H1 (cell line): Measurements from ENCODE around the gene ATG7. TPM values are rescaled to one million over a fixed set of nuclear protein-coding genes. Genes with fewer than 3 reads are reported as not detected.

Source experiments
- CTCF ChIA-PET: fragments of 300-600 bp; sonication (Branson Sonifier 250); formaldehyde crosslinking; loops from one replicate; lab custom pipeline; 2021; ENCODE audit not compliant: partially characterized antibody; lab: Charles Lee
- POLR2A ChIA-PET: fragments of 300-600 bp; sonication (Branson Sonifier 250); formaldehyde crosslinking; loops from one replicate; lab custom pipeline; 2021; ENCODE audit warnings: inconsistent platforms; ENCODE audit not compliant: partially characterized antibody; lab: Charles Lee
- DNase-seq, 2 experiments: peaks; one replicate each; pipeline versions ENCODE4 v3.0.0 to v3.0.0-alpha.2; 2010 to 2022; ENCODE audit warnings: low spot score in 2 of 2, low read depth in 1 of 2, mixed read lengths in 1 of 2
- FAIRE-seq: peaks from 2 replicates; lab custom pipeline; 2011; peaks lifted over from hg19 to GRCh38; lab: Jason Lieb, UNC
- H2AFZ ChIP-seq: 2 replicates; pipeline ENCODE4 v1.8.1; 2012; ENCODE audit warnings: low read length, inconsistent platforms
- H2AK5ac ChIP-seq: 2 replicates; pipeline ENCODE4 v1.6.1; 2013; ENCODE audit warnings: low read depth, low read length
- H2BK120ac ChIP-seq: replicated peaks from 2 replicates; pipeline ENCODE3; 2013; ENCODE audit warnings: low read depth, low read length, inconsistent platforms
- H2BK12ac ChIP-seq: 2 replicates; pipeline ENCODE4 v1.6.1; 2013; ENCODE audit warnings: low read depth, low read length
- H2BK15ac ChIP-seq: 2 replicates; pipeline ENCODE4 v1.6.1; 2013; ENCODE audit warnings: low read length
- H2BK20ac ChIP-seq: 2 replicates; pipeline ENCODE4 v1.6.1; 2013; ENCODE audit warnings: low read length
- H2BK5ac ChIP-seq: 2 replicates; pipeline ENCODE4 v1.6.1; 2013; ENCODE audit warnings: low read depth, low read length
- H3K14ac ChIP-seq: 2 replicates; pipeline ENCODE4 v1.6.1; 2013; ENCODE audit warnings: inconsistent platforms; ENCODE audit not compliant: insufficient read length
- H3K18ac ChIP-seq: 2 replicates; pipeline ENCODE4 v1.6.1; 2013; ENCODE audit warnings: low read length; ENCODE audit errors: extremely low read depth
- H3K23ac ChIP-seq: 2 replicates; pipeline ENCODE4 v1.6.1; 2013; ENCODE audit warnings: inconsistent platforms; ENCODE audit not compliant: insufficient read length
- H3K23me2 ChIP-seq: 2 replicates; pipeline ENCODE4 v1.6.1; 2013; ENCODE audit warnings: low read depth, low read length
- H3K27ac ChIP-seq: 2 replicates; pipeline ENCODE4 v1.6.1; 2011; ENCODE audit warnings: low read depth, low read length, inconsistent platforms
- H3K27me3 ChIP-seq, 4 experiments: replicated peaks in 1 of 4; 1 replicate in 1 of 4; 2 replicates in 3 of 4; pipeline versions ENCODE4 v1.6.1 to v1.8.1; 2011 to 2013; ENCODE audit warnings: low read length in 3 of 4, mild to moderate bottlenecking in 3 of 4, inconsistent platforms in 2 of 4, mixed read lengths in 2 of 4, moderate library complexity in 1 of 4; ENCODE audit not compliant: control insufficient read depth in 3 of 4, insufficient read depth in 3 of 4; ENCODE audit errors: extremely low read depth in 1 of 4
- H3K36me3 ChIP-seq, 4 experiments: 2 replicates each; pipeline versions ENCODE4 v1.6.1 to v1.8.1; 2011 to 2013; ENCODE audit warnings: mild to moderate bottlenecking in 4 of 4, low read length in 3 of 4, moderate library complexity in 2 of 4, control low read depth in 1 of 4, inconsistent platforms in 1 of 4; ENCODE audit not compliant: insufficient read depth in 4 of 4, control insufficient read depth in 2 of 4
- H3K4ac ChIP-seq: replicated peaks from 2 replicates; pipeline ENCODE3; 2013; ENCODE audit warnings: low read length, low read depth, mixed read lengths, inconsistent platforms; ENCODE audit not compliant: insufficient read length
- H3K4me1 ChIP-seq, 4 experiments: replicated peaks in 1 of 4; 1 replicate in 1 of 4; 2 replicates in 3 of 4; pipeline versions ENCODE4 v1.6.1 to v1.8.1; 2011 to 2013; ENCODE audit warnings: low read length in 3 of 4, inconsistent platforms in 2 of 4, mixed read lengths in 1 of 4; ENCODE audit not compliant: insufficient read depth in 4 of 4, control insufficient read depth in 3 of 4
- H3K4me2 ChIP-seq, 2 experiments: 2 replicates each; pipeline versions ENCODE4 v1.6.1 to v1.8.1; 2011 to 2013; ENCODE audit warnings: low read depth in 2 of 2, low read length in 2 of 2, control low read depth in 1 of 2, inconsistent platforms in 1 of 2, mild to moderate bottlenecking in 1 of 2; ENCODE audit not compliant: insufficient read depth in 1 of 2
- H3K4me3 ChIP-seq, 4 experiments: fragments of 200-600, 300-600 bp in 1 of 4; sonication (generic), shearing (Covaris generic), sonication (Bioruptor Twin) in 1 of 4; 2 replicates each; pipeline versions ENCODE4 v1.5.1 to v1.8.1; 2011 to 2016; ENCODE audit warnings: low read length in 4 of 4, low read depth in 3 of 4, control low read depth in 2 of 4, inconsistent platforms in 2 of 4, mild to moderate bottlenecking in 2 of 4, mixed read lengths in 1 of 4, moderate library complexity in 1 of 4; ENCODE audit not compliant: insufficient read depth in 2 of 4; ENCODE audit errors: extremely low read depth in 1 of 4
- H3K56ac ChIP-seq: replicated peaks from 2 replicates; pipeline ENCODE3; 2013; ENCODE audit warnings: low read depth, mild to moderate bottlenecking, mixed read lengths, low read length, inconsistent platforms; ENCODE audit not compliant: insufficient read length
- H3K79me1 ChIP-seq: 2 replicates; pipeline ENCODE4 v1.6.1; 2013; ENCODE audit warnings: low read depth, low read length, control low read depth
- H3K79me2 ChIP-seq, 2 experiments: 2 replicates each; pipeline versions ENCODE4 v1.6.1 to v1.8.1; 2012 to 2013; ENCODE audit warnings: low read length in 2 of 2, mild to moderate bottlenecking in 2 of 2, inconsistent platforms in 1 of 2; ENCODE audit not compliant: insufficient read depth in 2 of 2, control insufficient read depth in 1 of 2
- H3K9ac ChIP-seq, 4 experiments: replicated peaks in 1 of 4; 1 replicate in 1 of 4; 2 replicates in 3 of 4; pipeline versions ENCODE4 v1.6.1 to v1.8.1; 2011 to 2013; ENCODE audit warnings: low read depth in 3 of 4, low read length in 3 of 4, control low read depth in 2 of 4, mild to moderate bottlenecking in 2 of 4, moderate library complexity in 2 of 4, inconsistent platforms in 1 of 4; ENCODE audit errors: extremely low read depth in 1 of 4
- H3K9me3 ChIP-seq, 2 experiments: 2 replicates each; pipeline versions ENCODE4 v1.6.1 to v1.8.1; 2012 to 2013; ENCODE audit warnings: mild to moderate bottlenecking in 2 of 2, moderate library complexity in 2 of 2, control low read depth in 1 of 2, inconsistent platforms in 1 of 2, low read depth in 1 of 2, low read length in 1 of 2, mixed read lengths in 1 of 2; ENCODE audit not compliant: insufficient read depth in 2 of 2
- H4K20me1 ChIP-seq, 2 experiments: replicated peaks in 1 of 2; 2 replicates each; pipeline versions ENCODE3 to v1.8.1; 2011 to 2013; ENCODE audit warnings: inconsistent platforms in 2 of 2, low read length in 2 of 2, mild to moderate bottlenecking in 1 of 2; ENCODE audit not compliant: insufficient read depth in 2 of 2, control insufficient read depth in 1 of 2
- H4K5ac ChIP-seq: 2 replicates; pipeline ENCODE4 v1.6.1; 2013; ENCODE audit warnings: low read length, low read depth, mixed read lengths, inconsistent platforms; ENCODE audit not compliant: insufficient read length
- H4K8ac ChIP-seq: 2 replicates; pipeline ENCODE4 v1.8.0; 2013; ENCODE audit warnings: mild to moderate bottlenecking, moderate library complexity, low read length, inconsistent platforms; ENCODE audit not compliant: insufficient read depth; ENCODE audit errors: extremely low read depth
- H4K91ac ChIP-seq: replicated peaks from 2 replicates; pipeline ENCODE3; 2013; ENCODE audit warnings: low read length, mixed read lengths, inconsistent platforms; ENCODE audit not compliant: insufficient read length
- BRCA1 ChIP-seq: IDR thresholded peaks from 2 replicates; pipeline ENCODE4 v1.6.1; 2012; ENCODE audit warnings: low read depth, low read length, improper control_type of control experiment
- CHD2 ChIP-seq: IDR thresholded peaks from 2 replicates; pipeline ENCODE4 v1.6.1; 2012; ENCODE audit warnings: low read length, improper control_type of control experiment
- RBBP5 ChIP-seq: IDR thresholded peaks from 2 replicates; pipeline ENCODE4 v1.7.1; 2012; ENCODE audit warnings: low read depth, mild to moderate bottlenecking, inconsistent platforms, low read length, moderate library complexity, borderline replicate concordance
- WGBS, 2 experiments: shearing (Covaris generic) in 1 of 2; methylation state at CpG; one replicate each; pipeline versions ENCODE4 v1.1.6 to v1.1.7; 2013 to 2015; ENCODE audit warnings: low lambda C conversion rate in 2 of 2, mixed read lengths in 2 of 2, inconsistent platforms in 1 of 2, low coverage in 1 of 2, missing lambda C conversion rate in 1 of 2; ENCODE audit not compliant: insufficient replicate concordance in 2 of 2, insufficient coverage in 1 of 2, insufficient read length in 1 of 2; ENCODE audit errors: extremely low coverage in 1 of 2, missing lambda C conversion rate in 1 of 2; 5-methylcytosine and 5-hydroxymethylcytosine counted together
- polyA plus RNA-seq, 7 experiments: library from polyadenylated mRNA; depleted of rRNA in 3 of 7; stranded (reverse) in 5 of 7; unstranded in 2 of 7; fragments of >200 nt in 5 of 7; fragments of 200-250 nt in 2 of 7; gene quantifications; 1 replicate in 5 of 7; 2 replicates in 1 of 7; 4 replicates in 1 of 7; pipeline versions ENCODE4 v1.2.1 to v1.2.3, GENCODE V29; 2011 to 2013; ENCODE audit warnings: missing spikeins in 2 of 7, mixed read lengths in 2 of 7
- total RNA-seq: library from RNA; stranded (reverse); fragmentation: NEBNext Ultra II Directional; extraction: Animal tissue kit (Norgen Biotek cat#: 25700); gene quantifications from 2 replicates; pipeline ENCODE4 v1.2.1, GENCODE V29; 2021

ATG7 gene
- total and polyA plus RNA-seq, 2 of the 8 experiments (the other 6 are each of a cell fraction or from before 2014, with no cell fraction given): 15.0 to 19.1 TPM

GRCh38 chr3:11570789-11571495 lies 298.7 kb downstream of the ATG7 start:
- Histone ChIP-seq H2BK120ac (no peak overlapping the region), H2AK5ac (no peak overlapping the region), H3K27me3 (no peaks in the 10 kb centered on the region), H2AFZ (no peak overlapping the region), H3K14ac (no peak overlapping the region), H3K4ac (no peak overlapping the region), H3K36me3 (peaks cover 0 to 3% (median 0%) of the 10 kb centered on the region in 4 experiments; a peak in 3 of 8 replicates), H4K20me1 (peaks cover 10 to 25% of the 10 kb centered on the region in 2 experiments), H3K27ac (no peak overlapping the region), H2BK20ac (no peak overlapping the region), H3K9me3 (no peaks in the 10 kb centered on the region), H2BK15ac (no peak overlapping the region), H3K9ac (no peak overlapping the region), H3K4me2 (no peak overlapping the region), H3K4me3 (no peak overlapping the region), H3K18ac (no peak overlapping the region), H4K91ac (no peak overlapping the region), H4K5ac (no peak overlapping the region), H3K23ac (no peak overlapping the region), H2BK5ac (no peak overlapping the region), H2BK12ac (no peak overlapping the region), H4K8ac (peak overlapping the region; percentile 40; the same call in 1 of the 2 replicates), H3K79me1 (peaks cover 14% of the 10 kb centered on the region), H3K56ac (no peak overlapping the region), H3K23me2 (no peaks in the 10 kb centered on the region; the same call in 1 of the 2 replicates), H3K79me2 (peaks cover 0 to 55% of the 10 kb centered on the region in 2 experiments; a peak in 2 of 4 replicates), H3K4me1 (no peaks in the 10 kb centered on the region)
- TF ChIP-seq BRCA1 (no peak), CHD2 (no peak), RBBP5 (no peak)
- no peak for FAIRE-seq
- DNase-seq: no peak
- 88% methylated on average over 20 of the region's 20 CpGs; no CpG with 5 or more reads in 1 of the 2 experiments for WGBS, 2 experiments
- ChIA-PET POLR2A (interaction anchor here (0.6 kb wide), 1 partner anchor 245 kb away, joined by 5 read pairs; no protein-coding TSS in a partner anchor), CTCF (interaction anchor here (0.5 to 1.3 kb wide), 2 partner anchors 14 to 191 kb away, joined by 3 to 7 read pairs; no protein-coding TSS in a partner anchor)
